GM23338 (cell line): Measurements from ENCODE around the gene PSIP1. TPM values are rescaled to one million over a fixed set of nuclear protein-coding genes. Genes with fewer than 3 reads are reported as not detected.

Experiments
- ATAC-seq: fragments of 200-7000 bp; cut with Tn5 transposase; 3 replicates; pipeline ENCODE4 v1.9.1; 2020
- DNase-seq: peaks from one replicate; pipeline ENCODE4 v3.0.0-alpha.2; 2015; ENCODE audit warnings: low spot score
- H2AFZ ChIP-seq: fragments of 200-600 bp; sonication (generic); 2 replicates; pipeline ENCODE4 v1.8.0; 2016; ENCODE audit warnings: antibody characterized with exemption, mild to moderate bottlenecking, moderate library complexity
- H3F3A ChIP-seq: fragments of 200-600 bp; sonication (generic); replicated peaks from 2 replicates; pipeline ENCODE4 v1.8.0; 2017; ENCODE audit warnings: antibody characterized with exemption, mixed run types, low read depth
- H3K27ac ChIP-seq: fragments of 200-600 bp; sonication (generic); 2 replicates; pipeline ENCODE4 v1.6.1; 2016; ENCODE audit warnings: low read depth
- H3K27me3 ChIP-seq: fragments of 200-600 bp; sonication (generic); 2 replicates; pipeline ENCODE4 v1.8.0; 2016; ENCODE audit warnings: mild to moderate bottlenecking, mixed run types, moderate library complexity; ENCODE audit not compliant: insufficient read depth
- H3K36me3 ChIP-seq: fragments of 200-600 bp; sonication (generic); 2 replicates; pipeline ENCODE4 v1.8.0; 2016; ENCODE audit warnings: mild to moderate bottlenecking; ENCODE audit not compliant: insufficient read depth
- H3K4me1 ChIP-seq: fragments of 200-600 bp; sonication (generic); 2 replicates; pipeline ENCODE4 v1.8.0; 2016; ENCODE audit warnings: mild to moderate bottlenecking, moderate library complexity; ENCODE audit not compliant: insufficient read depth
- H3K4me2 ChIP-seq: fragments of 200-600 bp; sonication (generic); 2 replicates; pipeline ENCODE4 v1.7.1; 2017; ENCODE audit warnings: mixed run types
- H3K4me3 ChIP-seq: fragments of 200-600 bp; sonication (generic); 2 replicates; pipeline ENCODE4 v1.6.1; 2016; ENCODE audit warnings: mixed run types
- H3K79me2 ChIP-seq: fragments of 200-600 bp; sonication (generic); replicated peaks from 2 replicates; pipeline ENCODE4 v1.8.0; 2017; ENCODE audit warnings: mild to moderate bottlenecking; ENCODE audit not compliant: insufficient read depth
- H3K9me2 ChIP-seq: fragments of 200-600 bp; sonication (generic); 2 replicates; pipeline ENCODE4 v1.8.0; 2017; ENCODE audit not compliant: insufficient read depth
- H4K20me1 ChIP-seq: fragments of 200-600 bp; sonication (generic); replicated peaks from 2 replicates; pipeline ENCODE4 v1.8.0; 2017; ENCODE audit warnings: mild to moderate bottlenecking; ENCODE audit not compliant: insufficient read depth
- H3K27ac Mint-ChIP-seq: 2 replicates; pipeline ENCODE4 v1.8.0; 2020; ENCODE audit warnings: inconsistent platforms, mild to moderate bottlenecking, moderate library complexity, mixed read lengths
- H3K27me3 Mint-ChIP-seq: 3 replicates; pipeline ENCODE4 v1.8.0; 2022; ENCODE audit warnings: low read depth, mild to moderate bottlenecking, moderate library complexity, mixed read lengths, inconsistent platforms; ENCODE audit not compliant: insufficient read depth, poor library complexity
- H3K36me3 Mint-ChIP-seq: 3 replicates; pipeline ENCODE4 v1.8.0; 2021; ENCODE audit warnings: low read depth, mild to moderate bottlenecking, inconsistent platforms, moderate library complexity, mixed read lengths
- H3K4me1 Mint-ChIP-seq: 3 replicates; pipeline ENCODE4 v1.8.0; 2020; ENCODE audit warnings: mild to moderate bottlenecking, inconsistent platforms, mixed read lengths
- H3K4me3 Mint-ChIP-seq: 3 replicates; pipeline ENCODE4 v1.8.0; 2021; ENCODE audit warnings: moderate library complexity, mild to moderate bottlenecking, inconsistent platforms, mixed read lengths
- H3K9me3 Mint-ChIP-seq: 3 replicates; pipeline ENCODE4 v1.8.0; 2020; ENCODE audit warnings: moderate library complexity, mild to moderate bottlenecking, inconsistent platforms, mixed read lengths
- CREB1 ChIP-seq: fragments of 250-450 bp; sonication (Bioruptor Pico); IDR thresholded peaks from 2 replicates; pipeline ENCODE4 v1.5.0; 2020; ENCODE audit warnings: low read depth, mild to moderate bottlenecking, moderate library complexity
- POLR2AphosphoS5 ChIP-seq: IDR thresholded peaks from 2 replicates; pipeline ENCODE4 v1.6.1; 2016; ENCODE audit warnings: antibody characterized with exemption, low read depth
- polyA plus RNA-seq: library from polyadenylated mRNA; unstranded; fragments of >200 nt; fragmentation: Nextera tagmentation; extraction: Ambion mirVana; gene quantifications from 2 replicates; pipeline ENCODE4 v1.2.1, GENCODE V29; 2016
- small RNA-seq: library from RNA; depleted of rRNA; stranded (forward); fragments of <200 nt; gene quantifications from one replicate; pipeline ENCODE3, GENCODE V24; 2014; ENCODE audit warnings: low replicate concordance
- total RNA-seq: library from RNA; depleted of rRNA; stranded (reverse); fragments of >200 nt; shearing (Covaris generic); gene quantifications from 2 replicates; pipeline ENCODE4 v1.2.3, GENCODE V29; 2014; rRNA removed
- TF ChIP-seq, protein P1 (sequence below), 2 experiments: fragments of 200-600 bp in 1 of 2; sonication (generic) in 1 of 2; conservative IDR thresholded peaks; 2 replicates each; pipeline versions ENCODE4 v1.5.1 to v1.6.1; 2016 to 2017; ENCODE audit warnings: antibody characterized with exemption in 2 of 2, low read depth in 2 of 2, mild to moderate bottlenecking in 2 of 2, moderate library complexity in 1 of 2
- TF ChIP-seq, protein P2 (sequence below): IDR thresholded peaks from one replicate; pipeline ENCODE4 v1.6.1; 2018; ENCODE audit warnings: antibody characterized with exemption; ENCODE audit not compliant: unreplicated experiment

PSIP1 gene
- total and polyA plus RNA-seq, 2 experiments from 2014 or later, result 332 to 989 TPM

DNA sequence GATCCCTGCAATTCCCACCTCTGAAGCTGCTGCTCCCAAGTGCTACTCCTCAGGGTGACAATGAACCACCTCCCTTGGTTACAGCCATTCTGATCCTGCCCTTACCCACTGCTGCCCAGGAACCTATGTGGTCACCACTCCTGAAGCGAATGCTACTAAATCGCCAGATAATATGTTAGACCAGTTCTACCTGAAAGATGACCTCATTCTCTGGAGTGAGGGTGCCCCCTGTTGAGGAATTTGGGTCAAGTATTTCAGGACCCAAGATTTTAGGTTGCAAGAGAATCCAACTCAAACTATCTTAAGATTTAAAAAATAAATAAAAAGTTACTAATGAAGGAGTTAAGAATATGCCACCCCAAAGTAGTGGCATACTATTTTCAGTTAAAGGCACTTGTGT, 93.9 kb downstream of the PSIP1 start:
- Histone ChIP-seq H3K4me1 (0 out of 2 replicates have a peak, but pooled peaks cover 6% of the 10 kb centered on the region), H3F3A (no peaks in the 10 kb centered on the region), H3K4me2 (no peak overlapping the region), H2AFZ (0 out of 2 replicates have a peak overlapping the region, but pooled peaks have one; percentile 23), H3K27ac (no peak overlapping the region), H3K27me3 (no peaks in the 10 kb centered on the region), H3K4me3 (no peak overlapping the region), H3K79me2 (no peaks in the 10 kb centered on the region), H3K36me3 (no peaks in the 10 kb centered on the region), H4K20me1 (no peaks in the 10 kb centered on the region), H3K9me2 (peaks cover 11% of the 10 kb centered on the region; the same call in 1 of the 2 replicates)
- peaks cover 13% of the 10 kb centered on the region for H3K4me1 Mint-ChIP-seq
- H3K36me3 Mint-ChIP-seq, result no peaks in the 10 kb centered on the region
- 0 out of 2 replicates have a peak overlapping the region, but pooled peaks have one; percentile 5 for H3K27ac Mint-ChIP-seq
- H3K4me3 Mint-ChIP-seq, result no peak overlapping the region
- no peaks in the 10 kb centered on the region for H3K9me3 Mint-ChIP-seq
- TF ChIP-seq POLR2AphosphoS5 (no peak), CREB1 (CRISPR knock-in tag) (no peak)
- TF ChIP-seq, protein P1, sequence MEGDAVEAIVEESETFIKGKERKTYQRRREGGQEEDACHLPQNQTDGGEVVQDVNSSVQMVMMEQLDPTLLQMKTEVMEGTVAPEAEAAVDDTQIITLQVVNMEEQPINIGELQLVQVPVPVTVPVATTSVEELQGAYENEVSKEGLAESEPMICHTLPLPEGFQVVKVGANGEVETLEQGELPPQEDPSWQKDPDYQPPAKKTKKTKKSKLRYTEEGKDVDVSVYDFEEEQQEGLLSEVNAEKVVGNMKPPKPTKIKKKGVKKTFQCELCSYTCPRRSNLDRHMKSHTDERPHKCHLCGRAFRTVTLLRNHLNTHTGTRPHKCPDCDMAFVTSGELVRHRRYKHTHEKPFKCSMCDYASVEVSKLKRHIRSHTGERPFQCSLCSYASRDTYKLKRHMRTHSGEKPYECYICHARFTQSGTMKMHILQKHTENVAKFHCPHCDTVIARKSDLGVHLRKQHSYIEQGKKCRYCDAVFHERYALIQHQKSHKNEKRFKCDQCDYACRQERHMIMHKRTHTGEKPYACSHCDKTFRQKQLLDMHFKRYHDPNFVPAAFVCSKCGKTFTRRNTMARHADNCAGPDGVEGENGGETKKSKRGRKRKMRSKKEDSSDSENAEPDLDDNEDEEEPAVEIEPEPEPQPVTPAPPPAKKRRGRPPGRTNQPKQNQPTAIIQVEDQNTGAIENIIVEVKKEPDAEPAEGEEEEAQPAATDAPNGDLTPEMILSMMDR (conservative IDR thresholded peaks at IDR 0.05; ENCODE audit: low read depth in 2 of 2), result peak; percentile 72 to 83
- TF ChIP-seq, protein P2, sequence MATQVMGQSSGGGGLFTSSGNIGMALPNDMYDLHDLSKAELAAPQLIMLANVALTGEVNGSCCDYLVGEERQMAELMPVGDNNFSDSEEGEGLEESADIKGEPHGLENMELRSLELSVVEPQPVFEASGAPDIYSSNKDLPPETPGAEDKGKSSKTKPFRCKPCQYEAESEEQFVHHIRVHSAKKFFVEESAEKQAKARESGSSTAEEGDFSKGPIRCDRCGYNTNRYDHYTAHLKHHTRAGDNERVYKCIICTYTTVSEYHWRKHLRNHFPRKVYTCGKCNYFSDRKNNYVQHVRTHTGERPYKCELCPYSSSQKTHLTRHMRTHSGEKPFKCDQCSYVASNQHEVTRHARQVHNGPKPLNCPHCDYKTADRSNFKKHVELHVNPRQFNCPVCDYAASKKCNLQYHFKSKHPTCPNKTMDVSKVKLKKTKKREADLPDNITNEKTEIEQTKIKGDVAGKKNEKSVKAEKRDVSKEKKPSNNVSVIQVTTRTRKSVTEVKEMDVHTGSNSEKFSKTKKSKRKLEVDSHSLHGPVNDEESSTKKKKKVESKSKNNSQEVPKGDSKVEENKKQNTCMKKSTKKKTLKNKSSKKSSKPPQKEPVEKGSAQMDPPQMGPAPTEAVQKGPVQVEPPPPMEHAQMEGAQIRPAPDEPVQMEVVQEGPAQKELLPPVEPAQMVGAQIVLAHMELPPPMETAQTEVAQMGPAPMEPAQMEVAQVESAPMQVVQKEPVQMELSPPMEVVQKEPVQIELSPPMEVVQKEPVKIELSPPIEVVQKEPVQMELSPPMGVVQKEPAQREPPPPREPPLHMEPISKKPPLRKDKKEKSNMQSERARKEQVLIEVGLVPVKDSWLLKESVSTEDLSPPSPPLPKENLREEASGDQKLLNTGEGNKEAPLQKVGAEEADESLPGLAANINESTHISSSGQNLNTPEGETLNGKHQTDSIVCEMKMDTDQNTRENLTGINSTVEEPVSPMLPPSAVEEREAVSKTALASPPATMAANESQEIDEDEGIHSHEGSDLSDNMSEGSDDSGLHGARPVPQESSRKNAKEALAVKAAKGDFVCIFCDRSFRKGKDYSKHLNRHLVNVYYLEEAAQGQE, result no peak
- DNase-seq, result peak; percentile 76
- peak; percentile 87 for ATAC-seq
- peaks cover 3% of the 10 kb centered on the region for H3K27me3 Mint-ChIP-seq

Small RNA genes lying within 50 kb of the gene (small RNA-seq; reads per million reads assigned to genes)
- gene AL513423.1 (not detected), gene RN7SL98P (not detected), gene RNU6-246P (not detected), gene RNU6-319P (not detected)

Other genes with a start within 250 kb of the PSIP1 start
- 11.0 and 11.1 TPM in 2 replicates for gene TTC39B, start 203.8 kb downstream of the PSIP1 start, total RNA-seq
- gene TTC39B, start 203.8 kb downstream of the PSIP1 start, polyA plus RNA-seq, result 2.8 and 4.7 TPM in 2 replicates
- 35.2 and 36.2 TPM in 2 replicates for gene SNAPC3, start 88.1 kb downstream of the PSIP1 start, total RNA-seq
- gene SNAPC3, start 88.1 kb downstream of the PSIP1 start, polyA plus RNA-seq, result 15.6 and 20.9 TPM in 2 replicates
- gene CCDC171, start 42.1 kb upstream of the PSIP1 start, total RNA-seq, result 3.5 and 4.4 TPM in 2 replicates
- gene CCDC171, start 42.1 kb upstream of the PSIP1 start, polyA plus RNA-seq, result 3.5 and 5.1 TPM in 2 replicates